ENCODE measurements around the gene ZNF480. TPM values are rescaled to one million over a fixed set of nuclear protein-coding genes. Genes with fewer than 3 reads are reported as not detected.
"Not testable (repeated sequence)": the region's sequence is repeated elsewhere in the genome, so short reads cannot be mapped to it uniquely, and the experiment has no call there.

ZNF480 gene
- total and polyA plus RNA-seq, 2 donors (not counting 3 experiments of a cell fraction or from before 2014, with no cell fraction given) = 3.6 to 10.0 TPM

- Histone ChIP-seq H3K9ac (replicated peaks; ENCODE audit: extremely low read depth, insufficient read depth, low read length) (peak overlapping the region; percentile 93), H4K20me1 (replicated peaks; ENCODE audit: control insufficient read depth, extremely low read depth, insufficient read depth, low read length) (no peaks in the 10 kb centered on the region), H3K4me3 (replicated peaks in 1 of 3; ENCODE audit: insufficient read depth in 1 of 3, low read depth in 1 of 3, low read length in 3 of 3) (peak overlapping the region; percentile 73 to 89 (median 89)), H3K27me3 (ENCODE audit: control insufficient read depth in 2 of 2, insufficient read depth in 2 of 2, low read length in 2 of 2) (no peaks in the 10 kb centered on the region), H3K36me3 (ENCODE audit: control insufficient read depth in 2 of 2, extremely low read depth in 1 of 2, insufficient read depth in 2 of 2, low read length in 2 of 2) (no peaks in the 10 kb centered on the region), H3K9me3 (replicated peaks; ENCODE audit: control insufficient read depth, insufficient read depth, low read length) (no peaks in the 10 kb centered on the region), H2AFZ (ENCODE audit: low read depth, low read length) (peak overlapping the region; percentile 91), H3K79me2 (ENCODE audit: control insufficient read depth, insufficient read depth, low read length) (no peaks in the 10 kb centered on the region), H3K9me1 (replicated peaks; ENCODE audit: control insufficient read depth, extremely low read depth, insufficient read depth, low read length) (no peaks in the 10 kb centered on the region), H3K4me1 (ENCODE audit: control insufficient read depth, extremely low read depth, insufficient read depth, low read length) (peaks cover 6% of the 10 kb centered on the region), H3K4me2 (ENCODE audit: insufficient read depth, low read length) (peak overlapping the region; percentile 86), H3K27ac (ENCODE audit: insufficient read depth, low read depth, low read length) (no peak overlapping the region)
- no TSS peak for BruUV-seq (replicated peaks)
- ChIA-PET CTCF (no interaction called here), POLR2A (no interaction called here)
- TF ChIP-seq, protein P1, sequence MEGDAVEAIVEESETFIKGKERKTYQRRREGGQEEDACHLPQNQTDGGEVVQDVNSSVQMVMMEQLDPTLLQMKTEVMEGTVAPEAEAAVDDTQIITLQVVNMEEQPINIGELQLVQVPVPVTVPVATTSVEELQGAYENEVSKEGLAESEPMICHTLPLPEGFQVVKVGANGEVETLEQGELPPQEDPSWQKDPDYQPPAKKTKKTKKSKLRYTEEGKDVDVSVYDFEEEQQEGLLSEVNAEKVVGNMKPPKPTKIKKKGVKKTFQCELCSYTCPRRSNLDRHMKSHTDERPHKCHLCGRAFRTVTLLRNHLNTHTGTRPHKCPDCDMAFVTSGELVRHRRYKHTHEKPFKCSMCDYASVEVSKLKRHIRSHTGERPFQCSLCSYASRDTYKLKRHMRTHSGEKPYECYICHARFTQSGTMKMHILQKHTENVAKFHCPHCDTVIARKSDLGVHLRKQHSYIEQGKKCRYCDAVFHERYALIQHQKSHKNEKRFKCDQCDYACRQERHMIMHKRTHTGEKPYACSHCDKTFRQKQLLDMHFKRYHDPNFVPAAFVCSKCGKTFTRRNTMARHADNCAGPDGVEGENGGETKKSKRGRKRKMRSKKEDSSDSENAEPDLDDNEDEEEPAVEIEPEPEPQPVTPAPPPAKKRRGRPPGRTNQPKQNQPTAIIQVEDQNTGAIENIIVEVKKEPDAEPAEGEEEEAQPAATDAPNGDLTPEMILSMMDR (IDR thresholded peaks at IDR 0.05; ENCODE audit: extremely low read depth in 1 of 2, insufficient read depth in 1 of 2, low read depth in 1 of 2, low read length in 2 of 2) = no peak
- TF ChIP-seq JUN (IDR thresholded peaks at IDR 0.05; ENCODE audit: borderline replicate concordance, insufficient read depth, insufficient read length, low read depth) = no peak
- no peak for TF ChIP-seq GATA2 (IDR thresholded peaks at IDR 0.05; ENCODE audit: insufficient read depth, insufficient read length, low read depth, low read length)
- TF ChIP-seq, protein P2, sequence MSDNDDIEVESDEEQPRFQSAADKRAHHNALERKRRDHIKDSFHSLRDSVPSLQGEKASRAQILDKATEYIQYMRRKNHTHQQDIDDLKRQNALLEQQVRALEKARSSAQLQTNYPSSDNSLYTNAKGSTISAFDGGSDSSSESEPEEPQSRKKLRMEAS (IDR thresholded peaks at IDR 0.05; ENCODE audit: insufficient read depth, insufficient read length) = no peak
- no peak for TF ChIP-seq EZH2 (IDR thresholded peaks at IDR 0.05; ENCODE audit: borderline replicate concordance, low read depth, low read length, severe bottlenecking)
- no peak for TF ChIP-seq FOS (IDR thresholded peaks at IDR 0.05; ENCODE audit: borderline replicate concordance, insufficient read depth, low read length)
- no peak for TF ChIP-seq POLR2AphosphoS5 (IDR thresholded peaks at IDR 0.05; ENCODE audit: insufficient read depth, low read depth, low read length)
- TF ChIP-seq MYC (IDR thresholded peaks at IDR 0.05; ENCODE audit: low read depth, low read length) = no peak
- no peak for TF ChIP-seq POLR2A (IDR thresholded peaks at IDR 0.05; ENCODE audit: low read depth, low read length)
- FAIRE-seq (no peak), DNase-seq (ENCODE audit: low read depth, low spot score) (peak; percentile 8)
- intact Hi-C loops (cut with micrococcal nuclease) = loop anchor here (1.0 to 5.0 kb wide), 3 partner anchors 40 to 68 kb away; partner anchors contain the start of genes ZNF480, ZNF528 and ZNF766
- dilution Hi-C loops (cut with MboI; ENCODE audit: extremely low pct_ligation_motif_present, low sequenced_read_pairs) = no loop called here
Measured at GRCh38 chr19:52336791-52337381, 39.9 kb downstream of the ZNF480 start.

DNA sequence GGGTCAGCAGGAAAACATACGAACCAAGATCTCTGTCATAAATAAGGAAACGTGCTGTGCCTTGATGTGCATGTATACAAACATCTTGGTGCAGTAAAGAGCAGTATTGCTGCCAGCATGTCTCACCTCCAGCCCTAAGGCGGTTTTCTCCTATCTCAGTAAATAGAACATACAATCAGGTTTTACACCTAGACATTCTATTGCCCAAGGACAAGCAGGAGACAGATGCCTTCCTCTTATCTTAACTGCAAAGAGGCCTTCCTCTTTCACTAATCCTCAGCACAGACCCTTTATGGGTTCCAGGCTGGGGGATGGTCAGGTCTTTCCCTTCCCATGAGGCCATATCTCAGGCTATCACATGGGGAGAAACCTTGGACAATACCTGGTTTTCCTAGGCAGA is 42.1 kb downstream of the ZNF480 start:
- H3K4me1 ChIP-seq (ENCODE audit: control insufficient read depth, extremely low read depth, insufficient read depth, low read length); H4K20me1 ChIP-seq (replicated peaks; ENCODE audit: control insufficient read depth, extremely low read depth, insufficient read depth, low read length); H3K4me3 ChIP-seq (replicated peaks in 1 of 3; ENCODE audit: insufficient read depth in 1 of 3, low read depth in 1 of 3, low read length in 3 of 3); H3K9me3 ChIP-seq (replicated peaks; ENCODE audit: control insufficient read depth, insufficient read depth, low read length); H2AFZ ChIP-seq (ENCODE audit: low read depth, low read length); BruUV-seq (replicated peaks); H3K9ac ChIP-seq (replicated peaks; ENCODE audit: extremely low read depth, insufficient read depth, low read length); H3K27ac ChIP-seq (ENCODE audit: insufficient read depth, low read depth, low read length); POLR2A ChIA-PET; H3K27me3 ChIP-seq (ENCODE audit: control insufficient read depth in 2 of 2, insufficient read depth in 2 of 2, low read length in 2 of 2); FAIRE-seq; dilution Hi-C loops (cut with MboI; ENCODE audit: extremely low pct_ligation_motif_present, low sequenced_read_pairs); DNase-seq (ENCODE audit: low read depth, low spot score); H3K4me2 ChIP-seq (ENCODE audit: insufficient read depth, low read length); H3K9me1 ChIP-seq (replicated peaks; ENCODE audit: control insufficient read depth, extremely low read depth, insufficient read depth, low read length); H3K79me2 ChIP-seq (ENCODE audit: control insufficient read depth, insufficient read depth, low read length); CTCF ChIA-PET; H3K36me3 ChIP-seq (ENCODE audit: control insufficient read depth in 2 of 2, extremely low read depth in 1 of 2, insufficient read depth in 2 of 2, low read length in 2 of 2): not testable (repeated sequence)
- intact Hi-C loops (cut with micrococcal nuclease) = loop anchor here (5.0 kb wide), 1 partner anchor 58 kb away; the partner anchor contains the start of gene ZNF528

All from endothelial cell of umbilical vein (primary cell).